Urinary bladder (tissue), 4 donors: ENCODE measurements around the gene TUBB4A. TPM values are rescaled to one million over a fixed set of nuclear protein-coding genes. Genes with fewer than 3 reads are reported as not detected.
"Not testable (repeated sequence)": the region's sequence is repeated elsewhere in the genome, so short reads cannot be mapped to it uniquely, and the experiment has no call there.

ENCODE experiments used
- DNase-seq: peaks from one replicate; pipeline ENCODE4 v3.0.0-alpha.2; 2015; ENCODE audit errors: extremely low spot score
- H3K27ac ChIP-seq: one replicate; pipeline ENCODE4 v1.5.1; 2013; ENCODE audit warnings: low read depth, mild to moderate bottlenecking, moderate library complexity
- H3K36me3 ChIP-seq: one replicate; pipeline ENCODE4 v1.6.1; 2013; ENCODE audit warnings: mild to moderate bottlenecking, moderate library complexity; ENCODE audit not compliant: insufficient read depth
- H3K4me1 ChIP-seq: one replicate; pipeline ENCODE4 v1.6.1; 2013; ENCODE audit warnings: mild to moderate bottlenecking, moderate library complexity; ENCODE audit not compliant: insufficient read depth
- H3K4me3 ChIP-seq: one replicate; pipeline ENCODE4 v1.5.1; 2013; ENCODE audit warnings: low read depth, low read length
- WGBS: extraction: QIAGEN DNeasy Blood & Tissue Kit; methylation state at CpG from one replicate; pipeline ENCODE4 v1.1.7; 2013; 5-methylcytosine and 5-hydroxymethylcytosine counted together
- polyA plus RNA-seq: library from polyadenylated mRNA; stranded (reverse); fragments of 200-250 nt; gene quantifications from one replicate; pipeline ENCODE4 v1.2.3, GENCODE V29; 2013
- total RNA-seq: library from RNA; depleted of rRNA; stranded (reverse); fragments of >200 nt; gene quantifications from one replicate; pipeline ENCODE4 v1.2.3, GENCODE V29; 2014
- donor health status: healthy with polysubstance abuse.
- donor health status: healthy.

TUBB4A gene
- total and polyA plus RNA-seq, 2 donors, result 2.5 to 2.6 TPM

GRCh38 chr19:6516018-6516658, 14.0 kb upstream of the TUBB4A start:
- Histone ChIP-seq H3K4me3 (peak overlapping the region; percentile 42), H3K4me1 (no peaks in the 10 kb centered on the region), H3K36me3 (no peaks in the 10 kb centered on the region), H3K27ac (no peak overlapping the region)
- peak; percentile 86 for DNase-seq
- WGBS, result 2% methylated on average over 26 of the region's 26 CpGs

GRCh38 chr19:6514926-6515544, 12.9 kb upstream of the TUBB4A start:
- Histone ChIP-seq H3K4me1 (no peaks in the 10 kb centered on the region), H3K4me3 (no peak overlapping the region), H3K27ac (no peak overlapping the region), H3K36me3 (no peaks in the 10 kb centered on the region)
- 85% methylated on average over 15 of the region's 15 CpGs for WGBS
- no peak for DNase-seq

- no peaks in the 10 kb centered on the region for H3K36me3 ChIP-seq
- H3K27ac ChIP-seq, result no peak overlapping the region
- 76% methylated on average over 9 of the region's 9 CpGs for WGBS
- no peak overlapping the region for H3K4me3 ChIP-seq
- H3K4me1 ChIP-seq, result no peaks in the 10 kb centered on the region
- DNase-seq, result no peak
Observed at GRCh38 chr19:6514089-6514488, 12.0 kb upstream of the TUBB4A start.

GRCh38 chr19:6510618-6511017, 8.5 kb upstream of the TUBB4A start:
- WGBS, result 81% methylated on average over 7 of the region's 7 CpGs
- no peak for DNase-seq
- H3K36me3 ChIP-seq, result no peaks in the 10 kb centered on the region
- no peak overlapping the region for H3K4me3 ChIP-seq
- H3K27ac ChIP-seq, result no peak overlapping the region
- H3K4me1 ChIP-seq, result no peaks in the 10 kb centered on the region

- Histone ChIP-seq H3K4me1 (no peaks in the 10 kb centered on the region), H3K36me3 (no peaks in the 10 kb centered on the region), H3K4me3 (no peak overlapping the region), H3K27ac (no peak overlapping the region)
- no peak for DNase-seq
- 70% methylated on average over 20 of the region's 20 CpGs for WGBS
Observed at GRCh38 chr19:6509118-6509971, 7.2 kb upstream of the TUBB4A start.

- not testable (repeated sequence) for H3K4me1 ChIP-seq
- WGBS, result 85% methylated on average over 9 of the region's 9 CpGs
Observed at GRCh38 chr19:6508028-6508771, 6.1 kb upstream of the TUBB4A start.

GRCh38 chr19:6503407-6504201, 1.5 kb upstream of the TUBB4A start:
- 77% methylated on average over 9 of the region's 9 CpGs for WGBS
- no peak for DNase-seq
- H3K4me3 ChIP-seq, result no peak overlapping the region
- H3K36me3 ChIP-seq, result no peaks in the 10 kb centered on the region
- H3K4me1 ChIP-seq, result peaks cover 2% of the 10 kb centered on the region
- no peak overlapping the region for H3K27ac ChIP-seq

More at GRCh38 chr19:6508028-6508771, 6.1 kb upstream of the TUBB4A start:
- not testable (repeated sequence) for H3K4me3 ChIP-seq, H3K36me3 ChIP-seq, DNase-seq, H3K27ac ChIP-seq

- 62% methylated on average over 24 of the region's 24 CpGs for WGBS
- H3K27ac ChIP-seq, result no peak overlapping the region
- no peak overlapping the region for H3K4me3 ChIP-seq
- peaks cover 2% of the 10 kb centered on the region for H3K4me1 ChIP-seq
- DNase-seq, result no peak
- no peaks in the 10 kb centered on the region for H3K36me3 ChIP-seq
Observed at GRCh38 chr19:6500837-6501739, 1.0 kb downstream of the TUBB4A start.

GRCh38 chr19:6499052-6499790, 2.9 kb downstream of the TUBB4A start:
- H3K27ac ChIP-seq, result no peak overlapping the region
- no peak for DNase-seq
- H3K4me3 ChIP-seq, result no peak overlapping the region
- H3K36me3 ChIP-seq, result no peaks in the 10 kb centered on the region
- 65% methylated on average over 17 of the region's 17 CpGs for WGBS
- peaks cover 2% of the 10 kb centered on the region for H3K4me1 ChIP-seq

GRCh38 chr19:6498294-6499036, 3.6 kb downstream of the TUBB4A start:
- Histone ChIP-seq H3K27ac (no peak overlapping the region), H3K4me3 (no peak overlapping the region), H3K36me3 (no peaks in the 10 kb centered on the region), H3K4me1 (peaks cover 2% of the 10 kb centered on the region)
- no peak for DNase-seq
- 75% methylated on average over 7 of the region's 7 CpGs for WGBS

GRCh38 chr19:6495947-6496346, 6.2 kb downstream of the TUBB4A start:
- Histone ChIP-seq H3K27ac (no peak overlapping the region), H3K4me3 (no peak overlapping the region), H3K36me3 (no peaks in the 10 kb centered on the region), H3K4me1 (no peaks in the 10 kb centered on the region)
- 97% methylated on average over 19 of the region's 19 CpGs for WGBS
- DNase-seq, result no peak
